PC-9 (cell line): ENCODE results near the gene ATP11C. TPM values are rescaled to one million over a fixed set of nuclear protein-coding genes. Genes with fewer than 3 reads are reported as not detected.

Source experiments
- BruUV-seq: library from RNA; stranded (reverse); fragments of 400-500 nt; replicated peaks from 2 replicates; lab custom pipeline; 2021; lab: Mats Ljungman, UMichigan
- CTCF ChIA-PET: fragments of 300-600 bp; sonication (Branson Sonifier 250); formaldehyde crosslinking; loops from one replicate; lab custom pipeline; 2022; ENCODE audit warnings: antibody characterized with exemption; lab: Charles Lee
- POLR2A ChIA-PET: fragments of 300-600 bp; sonication (Branson Sonifier 250); formaldehyde crosslinking; loops from one replicate; lab custom pipeline; 2022; ENCODE audit warnings: antibody characterized with exemption; ENCODE audit not compliant: unreplicated experiment; lab: Charles Lee
- DNase-seq, 2 experiments: peaks; one replicate each; pipeline versions ENCODE4 v3.0.0 to v3.0.0-alpha.2; 2015 to 2022; ENCODE audit warnings: mixed read lengths in 1 of 2
- H2AFZ ChIP-seq: fragments of 200-600 bp; sonication (generic); 2 replicates; pipeline ENCODE4 v1.8.1; 2017; ENCODE audit warnings: antibody characterized with exemption
- H3F3A ChIP-seq: fragments of 200-600 bp; sonication (generic); 2 replicates; pipeline ENCODE4 v1.8.1; 2017; ENCODE audit warnings: antibody characterized with exemption, mild to moderate bottlenecking, low read depth; ENCODE audit not compliant: insufficient read depth
- H3K27ac ChIP-seq: fragments of 200-600 bp; sonication (generic); 2 replicates; pipeline ENCODE4 v1.6.1; 2016; ENCODE audit warnings: mixed run types
- H3K27me3 ChIP-seq: fragments of 200-600 bp; sonication (generic); 2 replicates; pipeline ENCODE4 v1.6.1; 2016; ENCODE audit warnings: low read depth, mixed run types; ENCODE audit not compliant: insufficient read depth
- H3K36me3 ChIP-seq: fragments of 200-600 bp; sonication (generic); 2 replicates; pipeline ENCODE4 v1.6.1; 2016; ENCODE audit warnings: low read depth, mixed run types
- H3K4me1 ChIP-seq: fragments of 200-600 bp; sonication (generic); replicated peaks from 2 replicates; pipeline ENCODE4 v1.6.1; 2016; ENCODE audit warnings: mixed run types; ENCODE audit not compliant: insufficient read depth
- H3K4me2 ChIP-seq: fragments of 200-600 bp; sonication (generic); 2 replicates; pipeline ENCODE4 v1.6.1; 2017; ENCODE audit warnings: mixed run types
- H3K4me3 ChIP-seq: fragments of 200-600 bp; sonication (generic); 2 replicates; pipeline ENCODE4 v1.6.1; 2016; ENCODE audit warnings: mixed run types
- H3K79me2 ChIP-seq: fragments of 200-600 bp; sonication (generic); 2 replicates; pipeline ENCODE4 v1.6.1; 2017; ENCODE audit warnings: low read depth, mixed run types
- H3K9me2 ChIP-seq: fragments of 200-600 bp; sonication (generic); 2 replicates; pipeline ENCODE4 v1.8.1; 2017; ENCODE audit warnings: mild to moderate bottlenecking; ENCODE audit not compliant: insufficient read depth
- H3K9me3 ChIP-seq: fragments of 200-600 bp; sonication (generic); 2 replicates; pipeline ENCODE4 v1.8.1; 2016; ENCODE audit warnings: low read depth; ENCODE audit not compliant: insufficient read depth
- H4K20me1 ChIP-seq: fragments of 200-600 bp; sonication (generic); 2 replicates; pipeline ENCODE4 v1.8.1; 2017; ENCODE audit not compliant: insufficient read depth
- EZH2 ChIP-seq: fragments of 200-600 bp; sonication (generic); IDR thresholded peaks from 2 replicates; pipeline ENCODE4 v1.8.0; 2017; ENCODE audit warnings: antibody characterized with exemption, low read depth
- intact Hi-C: fragments of 100-400 bp; cut with micrococcal nuclease; formaldehyde crosslinking; loops from one replicate; pipeline ENCODE4 v1.10.0; 2022; ENCODE audit not compliant: unreplicated experiment
- total RNA-seq: library from RNA; stranded (reverse); gene quantifications from 2 replicates; pipeline ENCODE4 v1.2.3, GENCODE V29; 2021
- TF ChIP-seq, protein P1 (sequence below): fragments of 200-600 bp; sonication (generic); conservative IDR thresholded peaks from 2 replicates; pipeline ENCODE4 v1.6.1; 2017; ENCODE audit warnings: mixed run types, antibody characterized with exemption, mild to moderate bottlenecking, moderate library complexity

The ATP11C gene
- total RNA-seq, 1 experiment from 2014 or later: 13.0 TPM

DNA sequence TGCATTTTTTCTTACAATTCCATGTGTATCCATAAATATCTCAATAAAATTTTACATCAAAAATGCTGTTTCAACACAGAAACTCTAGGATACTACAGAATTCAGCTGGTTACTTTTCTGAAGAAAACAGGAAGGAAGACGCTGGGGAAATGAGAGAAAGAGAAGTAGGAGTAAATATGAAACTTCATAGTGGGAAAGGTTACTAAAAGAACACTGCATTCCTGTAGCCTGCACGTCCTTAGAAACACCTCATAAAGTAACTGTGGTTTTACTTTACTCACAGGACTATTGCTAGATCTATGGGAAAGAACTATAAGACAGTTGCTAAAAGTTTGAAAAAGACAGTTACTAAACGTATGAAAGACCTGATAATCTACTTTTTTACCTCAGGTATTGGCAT lies 23.1 kb downstream of the ATP11C start:
- no peaks in the 10 kb centered on the region for H3K9me3 ChIP-seq
- H3K4me1 ChIP-seq: no peaks in the 10 kb centered on the region
- intact Hi-C loops: no loop called here
- H4K20me1 ChIP-seq: no peaks in the 10 kb centered on the region
- H3K4me3 ChIP-seq: no peak overlapping the region
- ChIA-PET CTCF (no interaction called here), POLR2A (no interaction called here)
- H3F3A ChIP-seq: no peaks in the 10 kb centered on the region
- TF ChIP-seq, protein P1, sequence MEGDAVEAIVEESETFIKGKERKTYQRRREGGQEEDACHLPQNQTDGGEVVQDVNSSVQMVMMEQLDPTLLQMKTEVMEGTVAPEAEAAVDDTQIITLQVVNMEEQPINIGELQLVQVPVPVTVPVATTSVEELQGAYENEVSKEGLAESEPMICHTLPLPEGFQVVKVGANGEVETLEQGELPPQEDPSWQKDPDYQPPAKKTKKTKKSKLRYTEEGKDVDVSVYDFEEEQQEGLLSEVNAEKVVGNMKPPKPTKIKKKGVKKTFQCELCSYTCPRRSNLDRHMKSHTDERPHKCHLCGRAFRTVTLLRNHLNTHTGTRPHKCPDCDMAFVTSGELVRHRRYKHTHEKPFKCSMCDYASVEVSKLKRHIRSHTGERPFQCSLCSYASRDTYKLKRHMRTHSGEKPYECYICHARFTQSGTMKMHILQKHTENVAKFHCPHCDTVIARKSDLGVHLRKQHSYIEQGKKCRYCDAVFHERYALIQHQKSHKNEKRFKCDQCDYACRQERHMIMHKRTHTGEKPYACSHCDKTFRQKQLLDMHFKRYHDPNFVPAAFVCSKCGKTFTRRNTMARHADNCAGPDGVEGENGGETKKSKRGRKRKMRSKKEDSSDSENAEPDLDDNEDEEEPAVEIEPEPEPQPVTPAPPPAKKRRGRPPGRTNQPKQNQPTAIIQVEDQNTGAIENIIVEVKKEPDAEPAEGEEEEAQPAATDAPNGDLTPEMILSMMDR: no peak
- no peak for TF ChIP-seq EZH2
- H3K27me3 ChIP-seq: no peaks in the 10 kb centered on the region
- no peaks in the 10 kb centered on the region for H3K36me3 ChIP-seq
- no peak overlapping the region for H2AFZ ChIP-seq
- DNase-seq: no peak
- H3K4me2 ChIP-seq: no peak overlapping the region
- no peak overlapping the region for H3K27ac ChIP-seq
- no peaks in the 10 kb centered on the region for H3K9me2 ChIP-seq
- no TSS peak for BruUV-seq
- H3K79me2 ChIP-seq: no peaks in the 10 kb centered on the region

DNA sequence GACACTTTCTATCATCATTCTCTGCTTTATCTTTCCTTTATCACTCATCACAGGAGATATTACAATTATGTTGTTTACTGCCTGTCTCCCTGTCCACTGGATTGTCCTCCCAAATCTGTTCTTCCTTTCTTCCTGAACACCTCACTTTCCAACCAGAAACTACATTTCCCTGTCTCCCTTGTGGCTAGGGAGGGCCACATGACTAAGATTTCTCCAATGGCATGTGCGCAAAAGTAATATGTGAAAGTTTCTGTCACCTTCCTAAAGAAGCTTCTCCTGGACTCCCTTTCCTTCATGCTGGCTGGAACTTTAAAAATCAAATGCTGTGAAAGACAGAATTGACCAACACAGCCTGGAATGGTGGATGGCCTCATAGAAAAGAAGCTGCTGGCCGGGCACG lies 25.8 kb downstream of the ATP11C start:
- Histone ChIP-seq H4K20me1 (no peaks in the 10 kb centered on the region), H3K36me3 (no peaks in the 10 kb centered on the region), H3K4me2 (no peak overlapping the region), H3K79me2 (no peaks in the 10 kb centered on the region), H3K4me1 (no peaks in the 10 kb centered on the region), H3K27ac (no peak overlapping the region), H3K4me3 (no peak overlapping the region), H2AFZ (no peak overlapping the region), H3K27me3 (no peaks in the 10 kb centered on the region), H3K9me3 (no peaks in the 10 kb centered on the region), H3K9me2 (no peaks in the 10 kb centered on the region), H3F3A (no peaks in the 10 kb centered on the region)
- no TSS peak for BruUV-seq
- DNase-seq: no peak
- POLR2A ChIA-PET: no interaction called here
- intact Hi-C loops: no loop called here
- CTCF ChIA-PET: no interaction called here
- TF ChIP-seq, protein P1: no peak
- no peak for TF ChIP-seq EZH2

DNA sequence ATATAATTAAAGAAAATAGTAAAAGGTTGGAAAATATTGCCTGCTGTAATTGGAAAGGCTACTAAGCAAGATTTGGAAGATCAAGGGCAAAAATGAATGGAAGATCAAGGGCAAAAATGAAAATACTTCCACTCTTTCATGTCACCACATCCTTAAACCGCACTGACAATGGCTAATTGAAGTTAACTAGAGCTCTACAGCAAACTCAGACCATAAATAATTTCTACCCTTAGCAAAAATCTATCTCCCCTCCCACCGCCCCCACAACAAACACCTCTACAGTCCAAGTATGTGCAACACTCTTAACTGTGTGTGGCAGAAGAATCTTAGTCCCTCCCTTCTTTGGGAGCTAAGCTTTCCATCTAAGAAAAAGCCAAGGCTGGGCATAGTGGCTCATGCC lies 27.1 kb downstream of the ATP11C start:
- DNase-seq: no peak
- H4K20me1 ChIP-seq: no peaks in the 10 kb centered on the region
- no peak overlapping the region for H3K4me2 ChIP-seq
- BruUV-seq: no TSS peak
- H3K9me3 ChIP-seq: no peaks in the 10 kb centered on the region
- no peaks in the 10 kb centered on the region for H3K27me3 ChIP-seq
- no peaks in the 10 kb centered on the region for H3K36me3 ChIP-seq
- no peak overlapping the region for H2AFZ ChIP-seq
- no peaks in the 10 kb centered on the region for H3F3A ChIP-seq
- intact Hi-C loops: no loop called here
- H3K9me2 ChIP-seq: no peaks in the 10 kb centered on the region
- H3K4me1 ChIP-seq: no peaks in the 10 kb centered on the region
- no peak overlapping the region for H3K4me3 ChIP-seq
- ChIA-PET POLR2A (no interaction called here), CTCF (no interaction called here)
- no peaks in the 10 kb centered on the region for H3K79me2 ChIP-seq
- no peak overlapping the region for H3K27ac ChIP-seq
- TF ChIP-seq, protein P1: no peak
- no peak for TF ChIP-seq EZH2
